NCI-H2081 (cell line): ENCODE measurements around the gene IFI27L1.

ENCODE experiments used
- DNase-seq, 2 experiments: peaks; one replicate each; lab custom pipeline; 2025; lab: John Stamatoyannopoulos, UW

IFI27L1 gene

DNA sequence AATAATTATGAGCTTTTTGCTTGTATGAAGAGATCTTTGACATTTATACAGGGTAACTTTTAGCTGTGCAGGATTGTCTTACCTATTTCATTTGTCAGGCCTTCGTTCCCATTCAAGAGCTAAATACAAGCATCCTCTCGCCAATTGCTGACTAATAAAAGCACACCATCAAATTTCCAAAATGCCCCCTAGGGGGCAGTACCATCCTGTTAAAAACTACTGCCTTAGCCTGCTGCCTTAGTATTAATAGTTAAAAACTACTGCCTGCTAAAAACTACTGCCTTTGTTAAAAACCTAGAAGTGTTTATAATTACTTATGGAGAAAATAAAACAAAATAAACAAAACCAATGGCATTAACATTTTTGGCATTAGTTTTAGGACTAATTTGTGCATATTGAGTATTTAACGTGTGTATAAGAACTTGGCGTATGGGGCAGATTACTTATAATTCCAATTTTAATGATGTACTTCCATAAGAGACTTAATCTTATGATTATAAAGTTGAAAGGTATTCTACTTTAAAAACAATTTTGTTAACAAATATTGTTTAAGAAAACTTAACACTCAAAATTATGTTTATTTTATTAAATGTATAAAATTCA lies 51.3 kb downstream of the IFI27L1 start:
- DNase-seq = peak; percentile 62 to 68

DNA sequence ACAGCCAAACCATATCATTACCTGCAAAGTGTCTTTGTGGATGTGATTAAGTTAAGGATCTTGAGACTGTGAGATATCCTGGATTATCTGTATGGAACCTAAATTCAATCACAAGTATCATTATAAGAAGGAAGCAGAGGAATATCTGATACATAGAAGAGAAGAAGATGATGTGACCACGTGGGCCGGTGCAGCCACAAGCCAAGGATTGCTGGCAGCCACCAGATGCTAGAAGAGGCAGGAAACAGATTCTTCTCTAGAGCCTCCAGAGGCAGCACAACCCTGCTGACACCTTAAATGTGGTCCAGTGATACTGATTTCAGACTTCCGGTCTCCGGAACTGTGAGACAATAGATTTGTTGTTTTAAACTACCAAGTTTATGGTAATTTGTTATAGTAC lies 54.4 kb downstream of the IFI27L1 start:
- no peak for DNase-seq

DNA sequence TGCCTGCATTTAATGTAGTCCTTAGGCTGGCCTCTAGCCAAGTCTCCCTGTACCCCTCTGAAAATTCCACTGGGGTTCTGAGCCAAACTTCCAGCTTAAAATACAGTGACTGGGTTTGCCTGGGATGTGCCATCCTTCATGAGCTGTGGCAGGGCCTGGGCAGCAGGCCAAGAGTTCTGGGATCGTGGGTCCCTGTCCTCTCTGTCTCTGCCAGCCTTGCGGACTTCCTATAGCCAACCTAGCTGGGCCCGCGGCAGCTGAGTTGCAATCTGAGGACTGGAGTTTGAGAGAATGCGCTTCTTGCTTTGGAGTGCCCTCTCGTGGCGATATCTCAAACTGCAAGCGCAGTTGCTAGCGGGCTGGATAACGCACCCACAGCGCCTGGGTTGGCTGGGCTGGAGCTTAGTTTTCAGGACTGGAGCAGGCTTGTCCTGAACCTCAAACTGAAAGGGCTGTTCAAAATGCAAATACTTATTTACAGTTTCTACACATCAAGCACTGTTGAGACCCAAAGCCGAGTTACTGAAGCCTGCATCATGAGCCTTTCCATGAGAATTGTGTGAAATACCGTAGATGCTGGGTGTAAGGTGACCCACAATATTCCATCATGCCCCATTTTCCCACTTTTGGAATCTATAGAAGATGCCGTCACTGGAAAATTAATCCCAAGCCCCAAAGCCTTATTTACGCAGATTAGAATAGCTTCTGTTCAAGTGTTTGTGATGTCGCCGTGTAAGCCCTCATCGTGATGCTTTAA lies 55.6 kb downstream of the IFI27L1 start:
- peak; percentile 79 to 82 for DNase-seq

DNA sequence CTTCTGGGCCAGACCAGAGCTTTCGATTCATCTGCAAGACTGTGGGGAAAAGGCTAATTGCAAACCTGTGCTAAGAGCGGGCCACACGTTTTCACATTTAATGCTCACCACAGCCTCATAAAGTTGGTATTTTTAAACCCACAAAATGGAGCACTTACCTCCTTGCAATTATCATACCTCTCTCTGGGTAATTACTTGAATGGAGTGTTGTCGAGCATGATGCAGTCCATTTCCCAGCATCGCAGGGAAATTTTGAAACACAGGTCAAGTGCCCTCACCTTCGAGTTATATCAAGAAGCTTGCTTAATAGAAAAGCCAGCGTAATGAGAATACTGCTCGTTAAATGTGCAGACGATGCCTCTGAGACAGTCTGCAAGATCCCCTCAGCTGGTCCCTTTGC lies 57.1 kb downstream of the IFI27L1 start:
- DNase-seq = no peak

DNA sequence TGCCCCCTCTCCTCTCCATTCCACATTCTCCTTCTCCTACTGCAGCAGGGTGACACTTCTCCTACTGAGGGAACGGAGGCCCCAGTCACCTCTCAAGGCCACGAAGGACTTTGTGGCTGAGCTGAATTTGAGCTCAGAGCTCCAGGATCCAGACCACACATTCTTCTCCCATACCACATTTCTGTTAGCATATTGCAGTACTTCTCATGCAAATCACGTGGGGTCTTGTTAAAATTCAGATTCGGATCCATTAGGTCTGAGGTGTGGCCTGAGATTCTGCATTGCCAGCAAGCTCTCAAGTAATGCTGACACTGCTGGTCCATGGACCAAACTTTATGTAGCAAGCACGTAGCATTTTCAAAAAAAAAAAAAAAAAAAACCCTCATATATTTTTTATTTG lies 57.9 kb downstream of the IFI27L1 start:
- DNase-seq = no peak

DNA sequence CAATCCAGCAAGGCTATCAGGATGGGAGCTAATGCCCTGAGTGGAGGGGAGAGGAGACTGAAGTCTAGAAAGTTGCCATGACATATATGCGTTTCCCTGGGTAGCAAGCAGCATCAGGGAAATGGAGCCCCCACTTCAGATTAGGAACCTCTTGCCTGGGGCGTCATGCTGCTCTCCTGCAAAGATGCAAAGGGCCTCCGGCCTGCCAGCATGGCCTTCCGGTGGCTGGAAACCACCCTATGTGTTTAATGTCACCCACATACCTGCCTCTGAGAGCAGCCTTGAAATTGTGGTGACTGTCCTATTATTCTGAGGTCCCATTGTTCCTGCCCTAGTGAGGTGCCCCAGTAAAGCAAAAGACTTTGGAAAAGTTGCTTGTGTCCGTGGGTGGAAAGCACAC lies 58.3 kb downstream of the IFI27L1 start:
- no peak for DNase-seq

DNA sequence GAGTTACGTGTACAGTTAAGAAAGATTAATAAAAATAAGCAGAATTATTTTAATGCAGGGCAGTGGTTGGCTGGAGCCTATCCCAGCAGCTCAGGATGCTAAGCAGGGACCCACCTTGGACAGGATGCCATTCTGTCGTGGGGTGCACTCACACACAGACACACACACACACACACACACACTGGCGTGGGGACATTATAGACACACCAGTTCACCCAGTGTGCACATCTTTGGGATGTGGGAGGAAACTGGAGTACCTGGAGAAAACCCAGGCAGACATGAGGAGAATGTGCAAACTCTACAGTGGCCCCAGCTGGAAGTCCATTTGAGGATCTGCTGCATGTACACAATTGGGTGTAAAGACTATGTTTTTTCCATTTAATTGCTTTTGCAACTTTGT lies 61.1 kb downstream of the IFI27L1 start:
- no peak for DNase-seq

DNA sequence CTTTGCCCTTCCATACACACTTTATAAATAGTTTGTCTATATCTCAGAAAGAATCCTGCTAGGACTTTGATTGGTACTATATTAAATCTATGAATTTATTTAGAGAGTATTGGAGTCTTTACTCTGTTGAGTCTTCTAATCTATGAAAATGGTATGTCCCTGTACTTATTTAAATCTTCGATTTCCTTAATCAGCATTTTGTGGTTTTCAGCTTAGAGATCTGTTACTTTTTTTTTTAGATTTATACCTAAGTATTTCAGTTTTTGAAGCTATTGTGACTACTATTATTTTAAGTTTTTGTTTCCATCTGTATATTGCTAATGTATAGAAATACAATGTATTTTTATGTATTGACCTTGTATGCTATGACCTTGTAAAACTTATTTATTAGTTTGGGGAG lies 61.7 kb downstream of the IFI27L1 start:
- no peak for DNase-seq

DNA sequence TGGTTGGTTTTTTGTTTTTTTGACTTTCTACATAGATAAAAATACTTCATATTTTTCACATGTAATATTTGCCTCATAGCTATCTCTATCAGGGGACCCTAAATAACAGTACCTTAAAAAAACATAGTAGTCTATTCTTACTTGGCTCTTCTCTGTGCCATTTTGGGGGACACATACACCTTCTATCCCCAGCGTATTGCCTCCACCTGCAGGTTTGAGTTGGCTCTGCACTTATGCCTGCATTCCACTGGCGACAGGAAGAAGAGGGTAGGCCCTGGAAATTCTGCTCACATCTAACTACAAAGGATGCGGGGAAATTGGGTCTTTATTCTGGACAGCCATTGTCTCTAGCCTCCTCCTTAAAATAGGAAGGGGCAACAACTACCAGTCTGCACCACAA lies 62.1 kb downstream of the IFI27L1 start:
- DNase-seq = no peak

DNA sequence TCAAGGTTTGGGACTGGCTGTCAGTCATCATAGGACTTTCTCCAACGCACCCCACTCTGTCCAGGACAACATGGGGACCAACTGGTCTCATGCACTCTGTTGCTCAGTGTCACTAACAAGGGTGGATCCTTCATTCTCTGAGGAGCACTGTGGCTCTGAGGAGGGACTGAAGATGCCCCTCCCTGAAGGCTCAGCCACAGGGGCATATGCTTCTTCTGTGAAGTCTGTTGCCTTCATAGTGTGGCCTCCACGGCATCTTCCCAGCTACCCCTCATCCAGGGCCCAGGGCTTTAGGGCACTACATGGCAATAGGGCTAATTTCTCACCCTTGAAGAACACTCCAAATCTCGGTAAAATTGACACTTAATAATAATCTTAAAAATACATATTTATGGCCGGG lies 62.6 kb downstream of the IFI27L1 start:
- DNase-seq = no peak

DNA sequence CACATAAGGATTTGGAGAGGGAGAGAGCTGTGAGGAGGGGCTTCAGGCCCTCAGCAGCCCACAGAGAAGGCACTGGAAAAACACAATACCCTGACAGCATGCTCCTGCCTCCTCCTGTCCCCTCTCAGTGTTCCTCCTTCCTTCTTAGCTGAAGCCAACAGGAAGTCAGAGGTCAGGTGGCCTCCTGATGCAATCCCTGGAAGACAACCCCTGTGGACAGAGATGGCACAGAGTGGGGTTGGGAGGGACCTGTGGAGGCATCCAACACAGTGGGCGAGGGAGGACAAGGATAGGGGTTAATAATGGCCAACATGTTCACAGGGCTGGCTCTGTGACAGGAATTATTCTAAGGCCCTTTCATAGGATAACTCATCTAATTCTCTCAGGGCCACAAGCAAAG lies 63.7 kb downstream of the IFI27L1 start:
- DNase-seq = no peak

DNA sequence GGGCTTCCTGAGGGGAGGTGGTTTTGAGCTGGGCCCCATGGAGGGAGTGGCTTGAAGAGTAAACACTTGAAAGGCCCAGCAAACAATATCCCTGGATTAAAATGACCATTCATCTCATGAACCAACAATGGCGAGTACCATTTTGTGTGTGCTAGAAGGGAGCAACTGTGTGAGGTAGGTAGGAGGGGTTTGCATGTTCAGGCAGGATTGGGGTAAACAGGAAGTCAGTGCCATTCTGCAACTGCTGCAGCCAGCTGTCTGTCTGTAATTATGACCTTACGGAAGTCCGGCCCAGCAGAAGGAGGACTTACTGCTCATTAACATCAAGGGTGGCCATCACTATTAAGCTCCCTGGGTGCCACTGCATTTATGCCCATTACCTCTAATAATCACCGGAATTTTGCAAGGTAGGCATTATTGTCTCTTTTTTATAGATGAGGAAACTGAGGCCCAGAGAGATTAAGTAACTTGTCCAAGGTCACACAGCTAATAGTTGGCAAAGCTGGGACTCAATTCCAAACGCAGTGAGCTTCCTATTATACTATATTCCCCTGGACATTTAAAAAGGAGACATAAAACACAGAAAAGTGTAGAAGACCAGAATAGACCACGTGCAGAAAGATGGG lies 64.9 kb downstream of the IFI27L1 start:
- peak; percentile 12 to 54 for DNase-seq
